Astrocyte of the spinal cord (primary cell): ENCODE results near the gene GRM3.

Experiments used
- DNase-seq: peaks from one replicate; pipeline ENCODE4 v3.0.0; 2011; ENCODE audit warnings: low read depth, low spot score
- H3K4me3 ChIP-seq: 2 replicates; pipeline ENCODE4 v1.5.1; 2011; ENCODE audit warnings: low read depth, mild to moderate bottlenecking, low read length, moderate library complexity
- CTCF ChIP-seq: IDR thresholded peaks from 2 replicates; pipeline ENCODE4 v1.5.1; 2012; ENCODE audit warnings: low read depth, mild to moderate bottlenecking, low read length, inconsistent platforms
- in situ Hi-C: cut with HindIII; loops from 2 replicates; pipeline ENCODE4 v1.10.0; 2017; ENCODE audit warnings: low sequenced_read_pairs

GRM3 gene

GRCh38 chr7:86745013-86745745 is 101.5 kb downstream of the GRM3 start:
- H3K4me3 ChIP-seq = no peak overlapping the region
- no peak for DNase-seq
- TF ChIP-seq CTCF = no peak
- in situ Hi-C loops = no loop called here

GRCh38 chr7:86747698-86748097 is 104.0 kb downstream of the GRM3 start:
- in situ Hi-C loops = no loop called here
- H3K4me3 ChIP-seq = no peak overlapping the region
- TF ChIP-seq CTCF = no peak
- no peak for DNase-seq

- no peak for DNase-seq
- TF ChIP-seq CTCF = no peak
- in situ Hi-C loops = no loop called here
- no peak overlapping the region for H3K4me3 ChIP-seq
Measured at GRCh38 chr7:86748201-86748600, 104.5 kb downstream of the GRM3 start.

DNA sequence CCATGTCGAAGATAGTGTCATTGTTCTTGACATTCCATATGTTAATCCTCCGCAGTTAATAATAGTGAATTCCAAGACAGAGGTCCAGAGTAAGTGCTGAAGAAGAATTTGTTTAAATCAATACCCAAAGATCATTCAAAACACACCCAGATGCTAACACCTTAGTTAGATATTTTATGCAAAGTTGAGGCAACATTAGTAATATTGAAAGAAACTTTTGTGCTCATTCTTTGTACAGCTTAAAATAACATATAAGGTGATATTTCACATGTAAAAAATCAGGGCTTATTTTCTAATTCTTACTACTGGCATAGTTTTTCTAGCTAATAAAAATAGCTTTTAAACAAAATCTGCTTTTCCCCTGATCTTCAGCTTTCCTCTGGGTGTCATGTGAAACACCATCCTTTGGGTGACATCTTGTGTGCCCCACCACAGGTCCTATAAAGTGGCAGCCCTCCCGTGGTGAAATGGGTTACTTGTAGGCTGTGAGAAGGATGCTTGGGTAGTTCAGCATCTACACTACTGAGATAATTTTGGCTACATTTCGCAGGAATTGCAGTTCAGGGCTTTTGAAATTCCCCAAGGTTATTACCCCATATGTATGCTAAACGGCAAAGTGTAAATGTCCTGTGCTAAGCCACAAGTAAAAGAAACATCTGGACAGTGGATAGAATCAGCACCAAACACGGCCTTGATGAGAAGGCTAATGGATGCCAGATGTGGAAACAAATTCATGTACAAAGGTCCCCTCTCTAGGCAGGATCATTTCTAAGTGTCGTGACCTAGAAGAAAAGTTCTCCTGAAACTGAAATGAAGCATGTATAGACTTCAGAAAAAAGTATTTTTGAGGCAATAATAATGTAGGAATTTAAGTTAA is 105.4 kb downstream of the GRM3 start:
- no peak overlapping the region for H3K4me3 ChIP-seq
- no peak for TF ChIP-seq CTCF
- DNase-seq = no peak
- in situ Hi-C loops = no loop called here

DNA sequence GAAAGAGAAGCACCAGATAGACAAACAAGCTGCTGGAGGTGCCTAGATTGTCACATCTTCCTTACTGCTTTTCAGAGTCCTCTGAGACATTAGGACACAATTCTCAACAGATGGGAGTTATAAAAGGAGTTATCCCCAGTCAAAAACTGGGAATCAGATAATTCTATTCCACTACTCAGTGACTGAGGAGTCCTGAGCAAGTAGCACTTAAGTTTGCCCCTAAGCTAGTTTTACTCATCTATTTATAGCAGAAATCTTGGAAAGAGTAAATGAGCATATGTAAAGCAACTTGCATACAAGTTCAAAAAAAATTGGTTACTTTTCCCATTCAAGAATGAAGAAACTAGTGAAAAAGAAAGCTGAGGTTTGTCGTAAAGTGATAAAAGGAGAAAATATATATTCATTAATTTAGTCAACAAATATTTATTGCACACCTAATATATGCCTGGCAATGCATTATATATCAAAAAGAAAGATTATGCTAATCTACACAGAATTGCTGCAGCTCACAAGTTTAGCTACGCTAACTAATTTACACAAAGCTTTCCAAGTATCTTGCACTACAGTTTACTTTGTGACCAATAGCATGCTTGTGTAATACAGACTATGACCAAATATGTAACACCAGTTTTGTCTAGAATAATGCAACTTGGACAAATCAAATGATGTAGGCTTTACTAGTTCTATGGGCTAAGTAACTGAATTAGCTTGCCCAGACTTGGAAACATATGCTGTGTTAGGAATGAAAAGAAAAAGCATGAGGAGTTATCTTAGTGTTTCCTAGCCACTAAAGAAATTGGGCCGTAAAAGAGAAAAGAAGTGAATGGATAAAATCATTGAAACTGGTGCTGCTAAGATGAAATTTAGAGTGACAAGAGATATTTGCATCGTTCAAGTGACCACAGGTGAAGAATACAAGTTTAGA is 106.3 kb downstream of the GRM3 start:
- no peak for TF ChIP-seq CTCF
- no peak overlapping the region for H3K4me3 ChIP-seq
- in situ Hi-C loops = no loop called here
- no peak for DNase-seq

- in situ Hi-C loops = no loop called here
- DNase-seq = no peak
- no peak overlapping the region for H3K4me3 ChIP-seq
- TF ChIP-seq CTCF = no peak
Measured at GRCh38 chr7:86760236-86760635, 116.5 kb downstream of the GRM3 start.
